ELF-1 (cell line): ENCODE measurements around the gene SHROOM3.

Experiments used
- DNase-seq: peaks from one replicate; pipeline ENCODE4 v3.0.0-alpha.2; 2016; ENCODE audit warnings: low read depth, low spot score

Gene SHROOM3

DNA sequence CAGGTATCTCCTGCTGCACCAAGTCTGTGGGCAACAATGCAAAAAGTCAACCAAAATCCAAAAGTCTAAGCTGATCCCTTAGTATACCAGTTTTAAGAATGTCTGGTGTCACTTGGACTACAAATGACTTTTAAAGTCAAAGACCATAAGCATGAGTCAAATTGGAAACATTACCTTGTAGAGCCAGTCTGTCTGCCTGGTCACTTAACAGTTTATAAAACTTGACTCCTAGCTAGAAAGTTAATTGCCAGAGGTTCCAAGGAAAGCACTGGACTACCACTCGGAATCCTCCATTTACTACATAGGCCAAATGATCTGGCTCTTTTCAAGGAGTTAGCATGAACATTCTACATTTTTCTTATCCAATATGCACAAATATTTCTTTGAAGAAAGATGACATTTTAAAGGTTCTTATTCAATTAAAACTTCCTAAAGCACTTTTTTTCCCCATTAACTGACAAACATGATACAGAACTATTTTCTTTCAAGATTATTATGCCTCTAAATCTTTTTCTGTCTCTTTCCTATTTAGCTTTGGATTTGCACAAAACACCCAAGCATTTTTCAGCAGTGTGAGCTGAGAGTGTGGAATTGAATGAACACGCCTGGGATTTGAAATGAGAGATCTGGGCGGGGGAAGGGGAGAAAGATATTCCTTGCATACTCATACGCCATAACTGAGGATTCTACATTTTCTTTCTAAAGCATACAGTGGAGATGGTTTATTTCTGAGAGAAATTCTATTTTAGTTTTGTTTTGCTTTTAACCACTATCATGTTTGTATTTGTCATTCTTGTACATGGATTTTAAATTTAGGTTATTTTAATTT is 188.4 kb downstream of the SHROOM3 start:
- no peak for DNase-seq

DNA sequence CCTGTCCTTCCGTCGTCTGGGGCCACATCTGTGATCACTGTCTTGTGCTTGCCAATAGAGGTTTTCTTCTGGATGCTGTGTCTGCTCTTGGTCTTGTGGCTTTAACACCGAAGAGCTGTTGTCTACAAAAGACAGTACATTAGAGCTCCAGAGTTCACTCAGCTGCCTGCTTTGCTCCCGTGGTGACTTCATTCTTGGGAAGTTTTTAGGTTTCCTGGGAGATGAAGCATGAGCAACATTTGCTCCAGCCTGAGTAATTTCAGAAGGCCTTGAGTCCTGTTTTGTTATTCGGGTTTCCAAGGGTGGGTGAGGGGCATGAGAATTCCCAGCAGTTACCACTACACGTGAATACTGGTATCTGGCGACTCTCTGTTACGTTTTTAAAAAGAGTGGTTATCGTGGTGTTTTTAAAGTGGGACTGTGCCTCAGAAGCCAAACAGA is 189.2 kb downstream of the SHROOM3 start:
- DNase-seq = peak; percentile 70

DNA sequence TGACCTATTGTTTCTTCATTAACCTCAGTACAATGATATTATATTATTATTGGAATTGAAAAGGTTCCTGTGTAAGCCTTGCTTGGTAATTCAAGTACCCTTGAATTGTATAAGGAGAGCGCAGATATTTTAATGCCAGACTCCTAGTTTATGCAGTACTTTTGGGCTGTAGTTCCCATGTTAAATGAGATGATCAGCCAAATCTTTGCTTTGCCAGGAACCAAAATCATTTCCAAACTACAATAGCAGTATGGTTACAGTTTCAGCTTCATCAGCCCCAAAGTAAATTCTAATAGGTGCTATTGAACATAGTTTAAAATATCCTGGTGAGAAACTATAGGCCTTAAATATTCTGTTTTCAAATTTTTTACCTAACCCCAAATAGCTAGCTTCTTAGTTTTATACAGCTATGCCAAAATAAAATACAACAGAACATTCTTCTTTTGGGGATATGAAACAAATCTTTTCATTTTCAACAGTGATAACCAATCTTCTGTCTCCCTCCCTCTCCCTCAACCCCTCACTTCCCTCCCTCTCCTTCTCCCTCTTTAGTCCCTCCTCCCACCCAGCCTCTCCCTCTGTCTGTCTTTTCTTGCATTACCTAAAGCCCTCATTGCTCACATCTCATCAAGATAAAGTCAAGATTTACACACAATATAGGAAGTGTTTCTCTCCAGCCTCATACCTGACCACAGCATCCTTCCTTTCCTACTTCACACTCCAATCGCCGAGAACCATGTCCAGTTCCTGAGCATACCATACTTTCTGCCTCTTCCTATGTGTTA is 190.1 kb downstream of the SHROOM3 start:
- no peak for DNase-seq

DNA sequence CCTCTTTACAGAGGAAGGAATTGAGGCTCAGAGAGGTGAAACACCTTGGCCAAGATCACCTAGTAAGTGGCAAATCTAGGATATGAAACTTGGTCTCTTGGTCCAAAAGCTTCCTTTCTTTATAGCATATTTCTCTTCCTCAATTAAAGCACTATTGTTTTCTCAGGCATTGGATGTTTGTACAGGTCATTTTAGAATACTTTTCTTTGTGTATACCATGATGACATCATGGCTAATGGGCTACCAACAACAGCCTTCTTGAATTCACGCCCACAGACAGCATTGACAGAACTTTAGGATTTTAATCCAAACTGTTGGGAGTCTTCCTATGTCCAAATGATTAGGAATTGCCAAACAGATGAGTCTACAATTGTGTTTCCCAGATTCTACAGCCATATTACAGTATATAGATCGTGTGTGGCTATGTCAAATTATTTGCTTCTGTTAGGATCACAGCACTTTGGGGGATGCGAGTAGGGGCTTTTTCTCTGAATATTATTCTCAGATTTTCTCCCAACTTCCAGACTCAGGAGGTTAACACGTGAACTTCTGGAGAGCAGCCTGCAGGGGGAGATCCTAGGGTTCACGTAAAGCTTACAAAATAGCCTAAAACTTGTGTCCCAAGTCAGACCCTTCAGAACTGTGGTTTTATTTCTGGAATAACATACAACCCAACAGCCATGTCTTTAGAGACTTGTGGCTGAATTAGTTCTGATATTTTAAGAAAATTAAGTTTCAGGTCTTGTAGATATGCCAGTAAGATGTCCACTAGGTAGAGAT is 191.8 kb downstream of the SHROOM3 start:
- no peak for DNase-seq

DNA sequence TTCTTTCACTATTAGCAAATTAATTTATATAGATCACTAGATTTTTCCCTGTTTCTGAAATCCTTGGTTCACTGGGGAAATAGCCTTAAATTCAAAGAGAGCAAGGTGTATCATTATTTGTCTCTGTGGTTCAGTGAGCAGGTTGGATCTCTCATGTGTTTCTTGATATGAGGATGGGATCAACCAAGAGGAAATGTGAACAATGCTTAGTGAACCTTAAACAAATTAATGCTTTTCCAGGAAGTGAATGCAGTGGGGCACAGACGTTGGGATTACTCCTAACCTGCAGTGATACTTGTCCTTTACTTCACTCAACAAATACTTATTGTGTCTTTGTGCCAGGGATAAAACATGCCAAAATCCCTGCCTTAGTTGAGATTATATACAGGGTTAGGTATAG is 193.2 kb downstream of the SHROOM3 start:
- no peak for DNase-seq

DNA sequence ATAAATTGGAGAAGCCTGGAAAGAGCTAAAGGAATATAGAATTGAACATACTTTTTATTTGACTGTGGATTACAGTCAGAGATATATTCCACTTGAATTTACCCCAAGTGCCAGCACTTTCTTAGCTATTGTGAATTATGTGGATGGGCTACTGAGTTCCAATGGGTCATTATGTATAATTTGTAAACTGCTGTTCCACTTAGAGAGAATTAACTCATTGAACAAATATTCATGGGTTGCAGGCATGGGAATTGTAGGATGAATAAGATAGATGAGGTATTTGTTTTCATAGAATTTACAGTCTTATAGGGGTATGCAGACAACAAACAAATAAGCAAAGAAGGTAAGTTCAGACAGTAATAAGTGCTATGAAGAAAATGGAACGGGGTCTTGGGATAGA is 195.7 kb downstream of the SHROOM3 start:
- no peak for DNase-seq

DNA sequence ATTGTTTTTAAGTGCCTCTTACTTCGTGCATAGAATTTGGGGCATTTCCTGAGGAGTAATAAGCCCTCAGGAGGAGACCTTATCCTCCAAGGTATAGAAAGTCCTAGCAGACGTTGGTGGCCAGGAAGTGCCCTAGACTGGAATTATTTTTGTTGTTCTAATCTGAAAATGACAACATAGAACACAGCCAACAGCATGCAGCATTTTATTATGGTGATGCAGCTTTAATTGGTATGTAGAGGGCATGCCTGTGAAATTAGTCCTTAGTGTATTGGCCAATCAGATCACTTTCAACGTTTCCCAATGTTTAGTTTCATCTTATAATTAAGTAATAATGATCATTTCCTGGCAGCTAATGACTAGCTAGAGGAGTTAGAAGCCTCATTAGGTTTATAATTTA is 199.2 kb downstream of the SHROOM3 start:
- DNase-seq = no peak

DNA sequence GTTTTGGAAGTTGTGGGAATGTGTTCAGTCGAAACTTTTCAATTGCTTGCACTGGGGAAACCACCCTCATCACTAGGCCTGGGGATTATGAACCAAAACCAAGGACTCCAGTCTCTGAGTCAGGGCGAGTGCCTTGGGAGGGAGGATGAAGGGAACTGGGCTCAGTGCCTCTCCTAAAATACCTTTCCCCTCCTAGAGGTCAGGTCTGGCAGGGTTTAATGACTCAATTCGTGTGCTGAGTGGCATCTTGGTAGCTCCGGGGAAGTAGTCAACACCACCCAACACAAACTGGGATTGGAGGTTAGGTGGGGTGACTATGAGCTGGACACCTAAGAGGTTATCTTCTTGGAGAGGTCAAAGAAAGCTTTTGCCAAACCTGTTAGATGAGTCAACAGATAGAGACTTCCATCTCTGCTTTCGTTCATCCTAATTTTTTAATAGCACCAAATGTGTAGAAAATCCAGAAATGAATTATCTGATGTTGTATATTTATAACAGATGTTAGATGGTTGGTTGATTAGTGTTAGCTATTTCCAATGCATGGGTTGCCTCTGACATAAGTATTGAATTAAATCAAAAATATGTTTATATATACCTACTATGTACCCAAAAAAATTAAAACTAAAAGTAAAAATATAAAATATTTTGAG is 202.8 kb downstream of the SHROOM3 start:
- DNase-seq = no peak

DNA sequence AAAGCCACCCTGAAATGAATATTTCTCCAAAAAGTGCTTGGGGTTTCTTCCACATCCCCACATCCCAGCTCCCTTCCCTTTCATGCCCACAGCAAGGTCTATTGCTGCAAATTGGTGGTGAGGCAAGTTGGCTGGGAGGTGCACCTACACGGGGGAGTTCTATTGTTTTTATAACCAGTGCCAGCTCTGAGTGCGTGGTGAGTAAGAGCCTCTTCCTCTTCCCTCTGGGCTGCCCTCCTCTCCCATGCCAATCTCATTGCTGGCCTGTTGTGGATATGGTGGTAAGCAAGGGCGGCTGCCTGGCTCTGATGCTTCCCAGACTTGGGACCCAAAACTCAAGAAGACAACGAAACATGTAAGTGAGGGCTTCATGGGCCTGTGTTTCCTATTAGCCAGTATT is 204.3 kb downstream of the SHROOM3 start:
- no peak for DNase-seq

DNA sequence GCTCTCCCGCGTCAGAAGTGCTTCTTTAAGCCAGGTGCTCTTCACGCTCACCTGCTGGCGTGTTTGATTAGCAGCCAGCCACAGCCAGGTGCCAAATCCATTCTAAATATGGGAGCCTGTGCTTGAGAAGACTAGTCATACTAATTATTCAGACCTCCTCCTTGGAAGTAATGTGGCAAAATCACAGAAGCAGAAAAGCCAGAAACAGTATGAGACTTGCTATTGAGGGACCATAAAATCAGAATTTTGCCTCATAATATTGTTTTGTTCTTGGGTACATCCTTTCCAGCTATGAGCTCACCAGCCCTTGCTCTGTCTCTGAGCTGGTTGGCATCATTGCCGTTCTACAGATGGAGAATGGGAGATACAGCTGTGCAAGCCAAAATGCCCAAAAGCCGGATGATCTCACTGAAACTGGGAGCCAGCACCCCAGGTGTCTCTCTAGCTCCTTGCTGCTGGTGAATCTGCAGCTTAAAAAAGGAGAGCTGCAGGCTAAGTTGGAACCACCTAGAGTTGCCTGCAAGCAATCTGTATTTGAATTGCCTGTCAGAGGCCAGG is 205.4 kb downstream of the SHROOM3 start:
- DNase-seq = no peak

DNA sequence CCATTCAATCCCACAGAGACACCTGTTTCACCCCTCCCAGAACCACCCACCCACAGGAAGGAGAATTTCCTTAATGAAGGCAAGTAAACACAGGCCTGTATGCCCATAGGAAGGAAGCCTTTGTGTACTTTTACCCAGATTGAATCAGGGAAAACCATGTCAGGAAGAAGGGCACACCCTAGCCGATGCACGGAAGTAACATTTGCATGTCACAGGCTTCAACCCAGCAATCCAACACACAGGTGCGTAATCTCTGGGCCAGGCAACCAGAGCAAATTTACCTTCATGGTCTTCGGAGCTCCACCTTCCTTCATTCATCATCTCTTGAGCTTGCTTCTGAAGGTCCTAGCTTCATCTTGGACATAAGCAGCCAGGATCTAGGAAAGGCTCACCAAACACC is 206.3 kb downstream of the SHROOM3 start:
- no peak for DNase-seq

DNA sequence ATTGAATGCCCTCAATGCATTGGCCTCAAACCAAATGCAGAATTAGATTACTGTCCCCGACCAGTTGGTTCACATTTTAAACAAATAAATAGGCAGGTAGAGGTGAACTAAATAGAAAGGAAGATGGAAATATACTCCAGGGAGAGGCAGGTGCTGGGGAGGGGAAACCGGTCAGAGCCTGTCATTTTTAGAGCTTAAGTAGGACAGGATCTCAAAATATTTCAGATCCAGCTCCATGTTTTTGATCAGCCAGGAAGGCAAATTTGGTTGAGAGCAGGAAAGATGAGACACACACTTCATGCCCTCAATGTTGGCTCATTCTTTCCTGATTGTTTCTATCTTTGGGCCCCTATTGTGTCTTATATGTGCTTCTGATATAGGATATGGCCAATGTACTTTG is 206.7 kb downstream of the SHROOM3 start:
- no peak for DNase-seq

DNA sequence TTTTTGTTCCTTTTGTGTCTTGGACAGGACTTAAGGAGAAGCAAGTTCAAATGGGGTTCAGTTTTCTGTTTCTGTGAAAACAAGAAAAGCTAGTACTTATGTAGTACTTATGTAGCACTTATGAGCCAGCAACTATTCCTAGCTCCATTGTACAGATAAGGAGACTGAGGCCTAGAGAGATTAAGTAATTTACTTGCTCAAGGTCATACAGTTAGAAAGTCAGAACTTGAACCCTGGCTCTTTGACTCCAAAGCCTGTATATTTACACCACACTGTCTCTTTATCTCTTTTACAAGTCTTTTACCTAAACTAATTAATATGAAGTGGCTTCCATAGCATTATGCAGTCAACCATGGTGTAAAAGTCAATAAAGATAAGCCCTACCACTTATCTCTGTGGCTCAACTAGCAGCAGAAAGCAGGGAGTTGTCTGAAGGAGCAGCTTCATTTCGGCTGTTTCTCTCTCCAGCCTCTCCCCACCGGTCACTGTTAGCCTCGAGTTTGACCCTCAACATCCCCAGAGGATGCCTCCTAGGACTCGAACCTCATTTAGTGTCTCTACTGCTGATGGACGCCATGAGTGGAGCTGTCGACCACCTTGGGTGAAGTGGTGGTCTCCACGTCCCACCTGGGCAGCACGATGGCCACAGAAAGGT is 209.9 kb downstream of the SHROOM3 start:
- no peak for DNase-seq

DNA sequence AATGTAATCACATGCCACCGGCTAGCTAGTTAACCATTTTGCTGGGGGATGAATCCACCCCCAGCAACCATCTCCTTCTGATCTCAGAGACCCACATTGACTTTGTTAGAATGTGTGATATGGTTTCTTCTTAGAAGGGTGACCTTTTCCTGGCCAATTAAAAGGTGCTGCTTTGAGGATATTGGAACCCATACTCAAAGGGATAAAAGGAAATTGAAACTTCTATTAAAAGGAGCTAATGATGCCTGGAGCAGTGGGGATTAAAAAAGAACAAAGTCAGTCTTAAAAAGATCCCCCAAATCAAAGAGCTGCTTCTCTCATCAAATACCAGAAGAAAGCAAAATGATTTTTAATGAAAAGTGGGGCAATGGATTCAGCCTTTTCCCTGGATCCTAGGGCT is 214.1 kb downstream of the SHROOM3 start:
- no peak for DNase-seq

DNA sequence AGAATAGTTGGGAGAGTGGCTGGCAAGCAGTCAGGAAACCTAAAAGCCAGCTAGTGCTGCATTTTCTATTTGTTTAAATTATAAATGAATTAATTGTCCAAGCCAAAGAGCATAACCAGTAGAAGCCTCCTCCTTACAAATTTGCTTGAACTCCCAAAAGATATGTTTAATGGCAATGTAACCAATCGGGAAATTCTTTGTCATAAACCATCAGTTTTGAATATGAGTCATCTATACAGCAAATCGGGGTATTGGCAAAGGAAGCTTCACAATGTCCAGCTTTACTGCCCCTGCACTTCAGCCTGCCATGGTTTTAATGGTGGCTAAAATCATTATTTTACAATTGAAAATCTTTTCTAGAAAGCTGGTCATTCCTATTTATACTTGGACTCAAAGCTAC is 216.6 kb downstream of the SHROOM3 start:
- DNase-seq = no peak

DNA sequence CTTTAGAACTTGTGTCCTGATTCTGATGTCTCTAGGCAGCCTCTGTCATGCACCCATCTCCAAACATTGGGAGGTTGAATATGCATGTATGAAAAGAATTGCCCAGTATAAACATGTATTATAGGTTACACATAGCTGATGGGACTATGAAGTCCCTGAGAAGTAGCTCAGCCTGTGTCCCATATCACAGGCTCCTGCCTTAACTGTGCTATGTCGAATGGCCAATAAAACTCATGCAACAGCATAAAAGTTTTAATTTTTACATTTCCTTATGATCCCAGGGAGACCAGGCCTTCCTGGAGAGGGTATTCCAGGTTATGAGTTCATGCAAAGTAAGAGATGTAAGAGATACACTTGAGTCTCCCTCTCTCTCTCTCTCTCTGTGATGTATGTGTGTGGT is 217.4 kb downstream of the SHROOM3 start:
- no peak for DNase-seq

DNA sequence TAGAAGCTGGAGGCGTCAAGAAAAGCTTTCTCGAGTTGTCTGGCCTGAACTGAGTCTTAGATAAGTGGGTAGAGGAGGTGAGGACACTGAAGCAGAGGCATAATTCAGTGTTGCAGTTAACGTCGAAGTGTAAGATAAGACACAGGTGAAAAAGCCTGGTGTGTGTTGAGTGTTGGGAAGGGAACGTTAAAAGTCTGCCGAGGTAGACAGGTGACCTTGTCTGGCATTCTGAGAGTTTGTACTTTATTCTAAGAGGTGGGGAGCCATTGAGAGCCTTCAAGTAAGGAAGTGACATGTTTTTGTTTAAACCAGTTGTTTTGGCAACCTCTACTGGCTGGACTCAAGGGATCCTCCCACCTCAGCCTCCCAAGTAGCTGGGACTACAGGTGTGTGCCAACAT is 219.1 kb downstream of the SHROOM3 start:
- DNase-seq = no peak

DNA sequence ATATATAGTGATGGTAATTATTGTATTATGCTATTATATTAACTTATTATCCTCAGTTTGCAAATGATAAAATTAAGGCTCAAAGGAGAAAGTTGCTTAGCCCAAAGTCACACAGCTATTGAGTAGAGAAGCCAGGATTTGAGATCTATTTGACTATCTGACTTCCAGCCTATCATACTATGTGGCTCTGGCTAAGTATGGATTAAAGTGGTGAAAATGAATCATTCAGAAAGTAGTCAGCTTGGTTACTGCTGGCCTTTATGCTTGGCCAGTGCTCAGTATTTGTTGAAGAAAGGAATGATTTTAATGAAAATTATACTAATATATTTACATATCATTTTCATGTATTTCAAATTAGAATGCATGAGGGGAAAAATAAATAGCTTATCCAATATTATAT is 219.8 kb downstream of the SHROOM3 start:
- DNase-seq = no peak

DNA sequence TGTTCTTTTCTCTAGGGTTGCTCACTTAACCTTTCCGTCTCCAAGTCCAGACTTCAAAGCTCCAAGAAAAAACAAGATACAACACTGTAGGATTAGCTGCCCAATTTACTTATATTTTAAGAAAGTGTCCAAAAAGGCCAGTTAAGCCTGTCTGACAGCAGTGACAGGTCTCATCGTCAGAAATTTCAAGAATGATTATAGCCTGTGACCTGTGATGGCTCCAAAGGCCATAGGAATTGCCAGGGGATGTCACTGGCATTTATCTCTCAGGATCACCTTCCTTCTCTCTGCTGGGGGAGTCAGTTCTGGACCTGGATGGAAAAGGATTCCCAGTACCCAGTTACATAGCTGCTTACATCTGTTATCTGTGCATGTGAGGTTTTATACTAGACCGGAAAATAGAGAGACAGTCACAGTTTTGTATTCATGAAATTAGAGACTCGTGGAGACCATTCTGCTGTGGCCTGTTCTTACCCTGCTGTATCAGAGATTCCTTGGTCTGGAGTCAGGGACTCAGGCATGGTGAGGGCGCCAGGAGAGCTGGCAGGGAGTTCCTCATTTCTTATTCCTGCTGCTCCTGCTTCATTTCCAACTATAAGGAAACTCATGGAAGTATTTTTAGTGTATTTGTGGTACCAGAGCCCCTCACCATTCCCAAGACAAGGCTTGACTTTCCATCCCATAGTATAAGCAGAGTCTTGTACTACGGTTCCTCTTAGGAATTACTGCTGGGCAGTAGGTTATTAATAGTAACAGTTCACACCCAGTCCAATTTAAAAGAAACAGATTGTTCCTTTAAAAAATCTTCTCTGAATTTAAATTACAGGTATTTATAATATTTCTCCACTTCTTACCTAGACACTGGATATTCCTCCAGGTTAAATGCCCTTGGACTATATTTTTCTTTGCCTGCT is 220.8 kb downstream of the SHROOM3 start:
- DNase-seq = no peak

DNA sequence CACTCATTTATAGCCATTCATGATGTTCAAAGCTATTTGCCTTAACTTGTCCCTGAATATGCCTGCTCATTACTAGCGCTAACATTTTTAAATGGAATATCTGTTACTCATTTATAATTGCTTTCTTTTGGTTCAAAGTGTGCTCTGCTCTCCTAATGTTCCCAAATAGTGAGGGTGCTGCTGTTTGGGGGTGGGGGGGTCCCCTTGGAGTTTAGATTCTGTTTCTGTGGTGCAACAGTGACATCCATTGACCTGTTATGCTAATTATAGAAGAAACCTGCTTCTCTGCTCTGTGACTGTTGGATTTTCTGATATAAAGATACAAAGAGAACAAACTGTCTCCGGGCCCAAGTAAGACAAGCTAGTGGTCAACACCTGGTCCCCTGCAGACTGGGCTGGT is 222.4 kb downstream of the SHROOM3 start:
- DNase-seq = no peak
